HCT116 (cell line): ENCODE results near the gene NCKAP5. TPM values are rescaled to one million over a fixed set of nuclear protein-coding genes. Genes with fewer than 3 reads are reported as not detected.

Source experiments
- ATAC-seq: fragments of 200-7000 bp; cut with Tn5 transposase; 2 replicates; pipeline ENCODE4 v1.9.1; 2020; ENCODE audit warnings: mild to moderate bottlenecking, moderate library complexity
- BruUV-seq: library from RNA; stranded (reverse); fragments of 400-500 nt; replicated peaks from 2 replicates; lab custom pipeline; 2021; lab: Mats Ljungman, UMichigan
- CTCF ChIA-PET: fragments of 300-600 bp; sonication (Branson Sonifier 250); formaldehyde crosslinking; loops from one replicate; lab custom pipeline; 2021; ENCODE audit warnings: antibody characterized with exemption; lab: Charles Lee
- POLR2A ChIA-PET: fragments of 300-600, 350-600 bp; sonication (Branson Sonifier 250); formaldehyde crosslinking; loops from one replicate; lab custom pipeline; 2021; ENCODE audit warnings: antibody characterized with exemption; lab: Charles Lee
- RAD21 ChIA-PET, 2 experiments: fragments of 300-600 bp; sonication (Branson Sonifier 250); formaldehyde crosslinking; loops; one replicate each; lab custom pipeline; 2023; ENCODE audit warnings: low total read pairs in 2 of 2; ENCODE audit not compliant: uncharacterized antibody in 2 of 2, unreplicated experiment in 2 of 2, low non-redundant PET in 1 of 2; lab: Charles Lee
- DNase-seq: peaks from one replicate; pipeline ENCODE4 v3.0.0-alpha.2; 2010; ENCODE audit warnings: low read depth, low spot score
- H2AFZ ChIP-seq: fragments of 200-600 bp; shearing (Covaris generic), sonication (generic); 2 replicates; pipeline ENCODE4 v1.6.1; 2017; ENCODE audit warnings: low read depth, mixed run types, mixed read lengths, antibody characterized with exemption, low read length; ENCODE audit not compliant: poor library complexity, severe bottlenecking
- H3K27ac ChIP-seq: 2 replicates; pipeline ENCODE4 v1.5.1; 2012; ENCODE audit warnings: low read depth, low read length
- H3K27me3 ChIP-seq: fragments of 200-600 bp; sonication (generic); 2 replicates; pipeline ENCODE4 v1.6.1; 2016; ENCODE audit warnings: mixed run types, low read length, mixed read lengths; ENCODE audit not compliant: insufficient read depth
- H3K36me3 ChIP-seq, 2 experiments: fragments of 200-500 bp in 1 of 2; fragments of 200-600 bp in 1 of 2; sonication (Bioruptor generic) in 1 of 2; sonication (generic) in 1 of 2; 2 replicates each; pipeline versions ENCODE4 v1.5.1 to v1.6.1; 2014 to 2016; ENCODE audit warnings: low read length in 2 of 2, inconsistent platforms in 1 of 2, mixed read lengths in 1 of 2, mixed run types in 1 of 2; ENCODE audit not compliant: insufficient read depth in 2 of 2, control insufficient read depth in 1 of 2
- H3K4me1 ChIP-seq, 2 experiments: fragments of 200-600 bp in 1 of 2; sonication (generic) in 1 of 2; 2 replicates each; pipeline versions ENCODE4 v1.5.1 to v1.6.1; 2012 to 2017; ENCODE audit warnings: low read length in 2 of 2, inconsistent platforms in 1 of 2, mild to moderate bottlenecking in 1 of 2, mixed read lengths in 1 of 2, mixed run types in 1 of 2, moderate library complexity in 1 of 2; ENCODE audit not compliant: insufficient read depth in 2 of 2, control insufficient read depth in 1 of 2
- H3K4me2 ChIP-seq: fragments of 200-600 bp; sonication (generic); 2 replicates; pipeline ENCODE4 v1.6.1; 2017; ENCODE audit warnings: mixed run types, low read length, mixed read lengths
- H3K4me3 ChIP-seq, 2 experiments: fragments of 200-600 bp in 1 of 2; sonication (generic) in 1 of 2; replicated peaks in 1 of 2; 2 replicates each; pipeline ENCODE4 v1.5.1; 2011 to 2016; ENCODE audit warnings: low read length in 2 of 2, control low read depth in 1 of 2, low read depth in 1 of 2, mild to moderate bottlenecking in 1 of 2, mixed read lengths in 1 of 2, mixed run types in 1 of 2
- H3K79me2 ChIP-seq: fragments of 200-600 bp; sonication (generic); 2 replicates; pipeline ENCODE4 v1.6.1; 2017; ENCODE audit warnings: mild to moderate bottlenecking, mixed run types, low read length, moderate library complexity, mixed read lengths; ENCODE audit not compliant: insufficient read depth
- H3K9ac ChIP-seq: fragments of 200-600 bp; sonication (generic); 2 replicates; pipeline ENCODE4 v1.6.1; 2016; ENCODE audit warnings: low read length, mixed read lengths
- H3K9me2 ChIP-seq: fragments of 200-600 bp; sonication (generic), shearing (Covaris generic); 2 replicates; pipeline ENCODE4 v1.6.1; 2017; ENCODE audit warnings: mixed run types, mild to moderate bottlenecking, moderate library complexity; ENCODE audit not compliant: insufficient read depth
- H3K9me3 ChIP-seq, 2 experiments: fragments of 200-500 bp in 1 of 2; fragments of 200-600 bp in 1 of 2; sonication (Bioruptor generic) in 1 of 2; sonication (generic) in 1 of 2; 2 replicates each; pipeline ENCODE4 v1.6.1; 2014 to 2017; ENCODE audit warnings: low read length in 2 of 2, mixed read lengths in 2 of 2, inconsistent platforms in 1 of 2, low read depth in 1 of 2, mild to moderate bottlenecking in 1 of 2, mixed run types in 1 of 2, moderate library complexity in 1 of 2; ENCODE audit not compliant: control insufficient read depth in 1 of 2, insufficient read depth in 1 of 2
- H4K20me1 ChIP-seq: fragments of 200-600 bp; sonication (generic), shearing (Covaris generic); 2 replicates; pipeline ENCODE4 v1.6.1; 2017; ENCODE audit warnings: mixed run types, mild to moderate bottlenecking, moderate library complexity; ENCODE audit not compliant: insufficient read depth
- CEBPB ChIP-seq: IDR thresholded peaks from 2 replicates; pipeline ENCODE4 v1.6.1; 2012; ENCODE audit warnings: low read depth
- EGR1 ChIP-seq: IDR thresholded peaks from 2 replicates; pipeline ENCODE4 v1.6.1; 2012; ENCODE audit warnings: low read depth
- EZH2phosphoT487 ChIP-seq: fragments of 200-600 bp; IDR thresholded peaks from 2 replicates; pipeline ENCODE4 v1.6.1; 2018; ENCODE audit warnings: antibody characterized with exemption, borderline replicate concordance
- FOSL1 ChIP-seq: IDR thresholded peaks from 2 replicates; pipeline ENCODE4 v1.6.1; 2012; ENCODE audit warnings: low read depth
- POLR2AphosphoS5 ChIP-seq: IDR thresholded peaks from 2 replicates; pipeline ENCODE4 v1.6.1; 2011; ENCODE audit warnings: mild to moderate bottlenecking, low read depth, low read length, moderate library complexity
- RAD21 ChIP-seq: IDR thresholded peaks from 2 replicates; pipeline ENCODE4 v1.6.1; 2012; ENCODE audit warnings: low read depth, mild to moderate bottlenecking
- TCF7L2 ChIP-seq: IDR thresholded peaks from 2 replicates; pipeline ENCODE4 v1.7.0; 2011; ENCODE audit warnings: borderline replicate concordance, inconsistent platforms; ENCODE audit not compliant: insufficient read depth, insufficient read length; ENCODE audit errors: extremely low read depth
- YY1 ChIP-seq: IDR thresholded peaks from 2 replicates; pipeline ENCODE4 v1.6.1; 2011; ENCODE audit warnings: low read length, low read depth, moderate library complexity, mild to moderate bottlenecking; ENCODE audit not compliant: insufficient replicate concordance; ENCODE audit errors: extremely low read depth
- ZBTB33 ChIP-seq: IDR thresholded peaks from 2 replicates; pipeline ENCODE4 v1.6.1; 2011; ENCODE audit warnings: mild to moderate bottlenecking, low read length, moderate library complexity; ENCODE audit not compliant: insufficient replicate concordance; ENCODE audit errors: extremely low read depth
- ZFX ChIP-seq: fragments of 450-650 bp; IDR thresholded peaks from 2 replicates; pipeline ENCODE4 v1.6.1; 2017
- ZNF274 ChIP-seq: fragments of 200-500 bp; sonication (Bioruptor generic); IDR thresholded peaks from 2 replicates; pipeline ENCODE4 v1.6.1; 2014; ENCODE audit warnings: mild to moderate bottlenecking, low read depth, low read length, inconsistent platforms
- intact Hi-C: fragments of 100-400 bp; cut with micrococcal nuclease; formaldehyde crosslinking; loops from 2 replicates; pipeline ENCODE4 v1.10.0; 2022
- total RNA-seq: library from RNA; stranded (reverse); gene quantifications from one replicate; pipeline ENCODE4 v1.2.1, GENCODE V29; 2021; ENCODE audit not compliant: unreplicated experiment

Gene NCKAP5
- total RNA-seq, 1 experiment from 2014 or later = 0.30 TPM

GRCh38 chr2:132782176-132782783 is 786.0 kb downstream of the NCKAP5 start:
- POLR2A ChIA-PET = no interaction called here
- no peaks in the 10 kb centered on the region for H3K27me3 ChIP-seq
- H3K9me3 ChIP-seq = no peaks in the 10 kb centered on the region
- TF ChIP-seq CEBPB (no peak), RAD21 (no peak), ZBTB33 (no peak), ZNF274 (no peak), EGR1 (no peak), ZFX (no peak), YY1 (no peak), TCF7L2 (no peak), EZH2phosphoT487 (no peak), POLR2AphosphoS5 (no peak), FOSL1 (no peak)
- CTCF ChIA-PET = no interaction called here
- DNase-seq (no peak), ATAC-seq (no peak)
- no peak overlapping the region for H3K9ac ChIP-seq
- no peak overlapping the region for H3K4me3 ChIP-seq
- no peak overlapping the region for H2AFZ ChIP-seq
- H4K20me1 ChIP-seq = no peaks in the 10 kb centered on the region
- H3K4me2 ChIP-seq = no peak overlapping the region
- H3K27ac ChIP-seq = no peak overlapping the region
- no peaks in the 10 kb centered on the region for H3K9me2 ChIP-seq
- intact Hi-C loops = no loop called here
- BruUV-seq = no TSS peak
- RAD21 ChIA-PET = no interaction called here
- H3K4me1 ChIP-seq = no peaks in the 10 kb centered on the region
- no peaks in the 10 kb centered on the region for H3K79me2 ChIP-seq
- no peaks in the 10 kb centered on the region for H3K36me3 ChIP-seq
